AG09309 (cell line): ENCODE results near the gene KLHL18.
A peak's percentile ranks its signal among the peaks of the same experiment; 100 is the strongest.
"Not testable (repeated sequence)": the region's sequence is repeated elsewhere in the genome, so short reads cannot be mapped to it uniquely, and the experiment has no call there.

ENCODE experiments used
- DNase-seq: peaks from one replicate; pipeline ENCODE4 v3.0.0-alpha.2; 2010; ENCODE audit warnings: low read depth
- H3K4me3 ChIP-seq: 2 replicates; pipeline ENCODE4 v1.5.1; 2011; ENCODE audit warnings: mild to moderate bottlenecking, low read depth, low read length, moderate library complexity; ENCODE audit not compliant: control insufficient read depth
- CTCF ChIP-seq: IDR thresholded peaks from 2 replicates; pipeline ENCODE4 v1.5.1; 2011; ENCODE audit warnings: mild to moderate bottlenecking, low read depth, low read length, inconsistent platforms; ENCODE audit not compliant: insufficient read depth, control insufficient read depth; ENCODE audit errors: missing control alignments

The KLHL18 gene

DNA sequence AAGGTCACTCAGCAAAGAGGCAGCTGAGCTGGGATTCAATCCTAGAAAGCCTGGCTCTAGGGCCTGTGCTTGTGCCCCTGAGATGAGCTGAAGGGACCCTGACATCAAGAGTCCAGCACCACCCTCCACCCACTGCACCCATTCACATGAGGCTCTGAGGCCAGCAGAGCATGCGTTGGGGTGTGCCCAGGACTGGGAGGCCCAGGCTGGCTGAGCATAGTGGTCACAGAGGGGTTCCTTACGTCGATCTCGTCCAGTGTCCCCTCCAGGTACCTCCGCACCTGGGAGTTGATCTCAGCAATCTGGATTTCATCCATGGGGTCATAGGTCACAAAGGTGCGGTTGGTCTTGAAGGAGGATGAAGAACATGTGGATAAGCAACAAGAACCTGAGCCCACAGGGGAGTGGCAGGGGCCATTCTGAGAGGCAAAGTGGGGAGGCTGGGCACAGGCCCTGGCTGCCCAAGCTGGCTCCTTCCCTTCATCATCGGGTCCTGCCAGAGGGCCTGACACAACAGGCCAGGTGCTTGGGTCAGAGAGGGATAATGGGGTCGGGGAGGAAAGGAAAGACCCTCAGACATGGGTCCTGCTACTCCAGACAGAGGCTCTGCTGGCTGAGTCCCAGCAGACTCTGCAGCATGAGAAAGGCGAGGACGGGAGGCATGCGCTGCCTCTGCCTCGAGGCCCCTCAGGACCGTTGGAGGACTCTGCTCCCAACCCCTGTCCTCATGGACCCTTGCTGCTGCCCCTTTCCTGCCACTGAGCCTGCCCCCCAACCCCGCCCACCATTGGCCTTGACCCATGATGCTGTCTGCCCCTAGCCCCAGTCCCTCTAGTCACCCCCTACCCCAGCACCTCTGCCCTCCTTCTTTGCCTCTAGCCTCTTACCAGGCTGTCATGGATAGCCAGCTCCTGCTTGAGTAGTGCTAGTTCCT is 35.3 kb upstream of the KLHL18 start:
- no peak overlapping the region for H3K4me3 ChIP-seq
- no peak for DNase-seq
- no peak for TF ChIP-seq CTCF

GRCh38 chr3:47250309-47251060 is 32.3 kb upstream of the KLHL18 start:
- no peak for DNase-seq
- H3K4me3 ChIP-seq: no peak overlapping the region
- peak; percentile 48 for TF ChIP-seq CTCF

DNA sequence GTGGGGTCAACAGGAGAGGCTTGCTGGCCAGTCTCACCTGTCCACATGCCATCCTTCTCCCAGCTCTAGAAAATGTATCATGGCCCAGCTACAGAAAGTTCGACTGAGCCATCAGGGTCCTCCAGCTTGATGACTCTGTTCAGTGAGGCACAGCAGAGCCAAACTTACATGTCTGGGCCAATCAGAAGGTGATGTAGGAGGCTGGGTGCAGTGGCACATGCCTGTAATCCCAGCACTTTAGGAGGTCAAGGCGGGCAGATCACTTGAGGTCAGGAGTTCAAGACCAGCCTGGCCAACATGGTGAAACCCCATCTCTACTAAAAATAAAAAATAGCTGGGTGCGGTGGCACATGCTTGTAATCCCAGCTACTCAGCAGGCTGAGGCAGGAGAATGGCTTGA is 31.7 kb upstream of the KLHL18 start:
- not testable (repeated sequence) for DNase-seq, H3K4me3 ChIP-seq

DNA sequence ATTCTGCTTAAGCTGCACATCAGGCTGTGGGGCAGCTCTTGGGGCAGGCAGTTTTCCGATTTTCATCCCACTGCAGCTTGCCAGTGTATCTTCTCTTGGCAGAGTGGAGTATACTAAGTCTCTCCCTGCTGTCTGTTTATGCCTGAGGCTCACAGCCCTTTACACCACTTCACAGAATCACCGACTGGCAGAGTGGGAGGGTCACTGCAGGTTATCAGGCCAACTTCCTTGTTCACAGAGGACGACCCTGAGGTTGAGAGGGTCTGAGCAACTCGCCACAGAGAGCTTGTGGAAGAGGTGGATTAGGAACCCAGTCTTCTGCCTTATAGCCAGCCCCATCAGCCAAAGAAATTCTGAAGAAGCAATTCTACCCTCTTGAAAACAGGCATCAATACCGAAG is 31.1 kb upstream of the KLHL18 start:
- no peak for TF ChIP-seq CTCF

GRCh38 chr3:47256331-47256730 is 26.4 kb upstream of the KLHL18 start:
- H3K4me3 ChIP-seq, DNase-seq: not testable (repeated sequence)

More for the DNA sequence above, 31.1 kb upstream of the KLHL18 start:
- H3K4me3 ChIP-seq: no peak overlapping the region
- DNase-seq: no peak

DNA sequence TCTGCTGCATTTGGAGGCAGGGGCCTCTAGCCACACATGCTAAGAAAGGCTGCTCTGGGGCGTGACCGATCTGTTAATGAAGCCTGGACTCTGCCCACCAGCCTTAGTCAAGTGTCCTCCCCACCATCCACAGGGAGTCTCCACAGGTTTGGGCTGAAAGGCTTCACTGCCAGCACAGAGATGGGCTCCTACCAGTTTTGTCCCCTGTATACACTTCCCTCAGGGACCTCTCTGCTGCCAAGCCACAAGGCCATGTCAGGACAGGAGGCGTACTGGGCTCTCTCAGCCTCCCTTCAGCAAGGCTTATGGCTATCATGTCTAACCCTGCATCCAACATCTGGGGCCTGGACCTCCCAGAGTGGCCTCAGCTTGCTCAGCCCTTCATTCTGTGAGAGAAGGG is 23.6 kb upstream of the KLHL18 start:
- no peak for TF ChIP-seq CTCF
- no peak overlapping the region for H3K4me3 ChIP-seq
- DNase-seq: no peak

DNA sequence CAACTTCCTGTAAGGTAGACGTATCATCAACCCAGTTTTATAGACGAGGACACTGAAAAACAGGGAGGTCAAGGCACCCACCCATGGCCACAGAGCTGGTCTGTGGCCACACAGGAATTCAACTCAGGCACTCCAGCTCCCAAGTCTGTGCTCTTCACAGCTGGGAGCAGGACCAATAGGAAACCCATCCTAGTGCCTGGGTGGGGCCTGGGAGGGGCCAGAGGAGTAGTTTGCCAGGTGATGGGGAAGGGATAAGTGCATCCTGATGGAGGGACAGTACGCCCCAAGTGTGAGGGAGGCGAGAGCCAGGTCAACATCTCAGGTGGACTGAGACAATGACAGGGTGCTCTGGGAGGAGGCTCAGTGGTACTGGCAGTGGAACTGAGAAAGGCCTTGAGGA is 22.1 kb upstream of the KLHL18 start:
- DNase-seq: no peak
- H3K4me3 ChIP-seq: no peak overlapping the region
- TF ChIP-seq CTCF: no peak
